CD4-positive, alpha-beta T cell (primary cell): ENCODE results near the gene DRC7. TPM values are rescaled to one million over a fixed set of nuclear protein-coding genes. Genes with fewer than 3 reads are reported as not detected.

ENCODE experiments used
- ATAC-seq: fragments of 200-7000 bp; cut with Tn5 transposase; one replicate; pipeline ENCODE4 v1.10.0; 2022; ENCODE audit warnings: mild to moderate bottlenecking; ENCODE audit not compliant: poor library complexity
- CTCF ChIA-PET: fragments of 350-600 bp; sonication (Branson Sonifier 250); formaldehyde crosslinking; loops from one replicate; lab custom pipeline; 2021; ENCODE audit warnings: antibody characterized with exemption, inconsistent platforms; lab: Charles Lee
- POLR2A ChIA-PET: fragments of 350-600 bp; sonication (Branson Sonifier 250); formaldehyde crosslinking; loops from one replicate; lab custom pipeline; 2021; ENCODE audit warnings: antibody characterized with exemption, inconsistent platforms; lab: Charles Lee
- DNase-seq, 14 experiments: peaks; one replicate each; pipeline ENCODE4 v3.0.0-alpha.2; 2013 to 2020; ENCODE audit warnings: mixed read lengths in 2 of 14
- H3K27ac ChIP-seq, 2 donors: one replicate each; pipeline versions ENCODE4 v1.5.1 to v1.7.0; 2013; ENCODE audit warnings: low read length in 2 of 2, low read depth in 1 of 2, mild to moderate bottlenecking in 1 of 2
- H3K27me3 ChIP-seq, 2 experiments: 1 replicate in 1 of 2; 2 replicates in 1 of 2; pipeline versions ENCODE4 v1.6.1 to v1.7.0; 2013; ENCODE audit warnings: low read length in 2 of 2, control low read depth in 1 of 2, mild to moderate bottlenecking in 1 of 2, moderate library complexity in 1 of 2; ENCODE audit not compliant: insufficient read depth in 2 of 2, control insufficient read depth in 1 of 2
- H3K36me3 ChIP-seq: one replicate; pipeline ENCODE4 v1.6.1; 2013; ENCODE audit warnings: low read length, control low read depth; ENCODE audit not compliant: insufficient read depth
- H3K4me1 ChIP-seq: one replicate; pipeline ENCODE4 v1.6.1; 2013; ENCODE audit warnings: low read length, control low read depth; ENCODE audit not compliant: insufficient read depth
- H3K4me3 ChIP-seq: one replicate; pipeline ENCODE4 v1.5.1; 2013; ENCODE audit warnings: mild to moderate bottlenecking, low read length, moderate library complexity
- H3K9me3 ChIP-seq, 2 experiments: 1 replicate in 1 of 2; 2 replicates in 1 of 2; pipeline versions ENCODE4 v1.6.1 to v1.7.0; 2013; ENCODE audit warnings: low read length in 2 of 2, mild to moderate bottlenecking in 2 of 2, control low read depth in 1 of 2, moderate library complexity in 1 of 2; ENCODE audit not compliant: control insufficient read depth in 1 of 2, insufficient read depth in 1 of 2
- H3K27ac Mint-ChIP-seq: one replicate; pipeline ENCODE4 v1.8.0; 2020; ENCODE audit warnings: mixed read lengths
- H3K27me3 Mint-ChIP-seq: one replicate; pipeline ENCODE4 v1.8.0; 2021; ENCODE audit warnings: mixed read lengths
- H3K36me3 Mint-ChIP-seq: one replicate; pipeline ENCODE4 v1.8.0; 2021; ENCODE audit warnings: low read depth, mixed read lengths
- H3K4me1 Mint-ChIP-seq: one replicate; pipeline ENCODE4 v1.8.0; 2021; ENCODE audit warnings: low read depth, mixed read lengths
- H3K4me3 Mint-ChIP-seq: one replicate; pipeline ENCODE4 v1.8.0; 2020; ENCODE audit warnings: mild to moderate bottlenecking, mixed read lengths
- H3K9me3 Mint-ChIP-seq: one replicate; pipeline ENCODE4 v1.8.0; 2020; ENCODE audit warnings: mixed read lengths
- CTCF ChIP-seq: fragments of 200-600 bp; IDR thresholded peaks from one replicate; pipeline ENCODE4 v1.8.0; 2022; ENCODE audit warnings: antibody characterized with exemption, mild to moderate bottlenecking
- intact Hi-C, 2 experiments: fragments of 100-400 bp; cut with DNase I in 1 of 2; cut with micrococcal nuclease in 1 of 2; formaldehyde crosslinking; loops; one replicate each; pipeline versions ENCODE4 v1.15.1 to v1.9.0; 2023 to 2025; cut with DNase I, micrococcal nuclease
- total RNA-seq, 174 experiments: library from RNA in 2 of 174; stranded (reverse) in 2 of 174; gene quantifications; one replicate each; pipeline ENCODE4 v1.2.3 and lab custom pipeline; 2021 to 2026

DRC7 gene
- total RNA-seq, 2 experiments from 2014 or later = not detected

DNA sequence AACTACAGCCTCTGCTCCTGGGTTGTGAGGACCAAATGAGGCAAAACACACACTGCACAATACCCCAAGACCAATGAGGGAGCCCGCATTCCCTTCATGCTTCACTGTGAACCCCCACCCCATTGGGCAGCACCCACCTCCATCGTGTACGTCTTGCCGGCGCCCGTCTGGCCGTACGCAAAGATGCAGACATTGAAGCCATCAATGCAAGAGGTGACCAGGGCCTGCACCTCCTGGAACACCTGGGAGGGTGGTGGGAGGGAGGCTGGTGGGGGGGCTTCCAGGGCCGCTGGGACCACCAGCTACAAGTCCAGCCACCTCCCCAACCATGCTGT lies 69.4 kb downstream of the DRC7 start:
- Histone ChIP-seq H3K4me3 (no peak overlapping the region), H3K9me3 (no peaks in the 10 kb centered on the region), H3K27ac (no peak overlapping the region), H3K4me1 (no peaks in the 10 kb centered on the region), H3K27me3 (no peaks in the 10 kb centered on the region), H3K36me3 (no peaks in the 10 kb centered on the region)
- no peak for TF ChIP-seq CTCF
- CTCF ChIA-PET = no interaction called here
- POLR2A ChIA-PET = no interaction called here
- H3K27me3 Mint-ChIP-seq = no peaks in the 10 kb centered on the region
- H3K4me1 Mint-ChIP-seq = no peaks in the 10 kb centered on the region
- ATAC-seq (no peak), DNase-seq (no peak)
- H3K36me3 Mint-ChIP-seq = no peaks in the 10 kb centered on the region
- H3K4me3 Mint-ChIP-seq = no peak overlapping the region
- H3K9me3 Mint-ChIP-seq = no peaks in the 10 kb centered on the region
- intact Hi-C loops = no loop called here
- no peak overlapping the region for H3K27ac Mint-ChIP-seq

GRCh38 chr16:57764341-57765159 lies 69.9 kb downstream of the DRC7 start:
- Histone ChIP-seq H3K27me3 (no peaks in the 10 kb centered on the region), H3K36me3 (no peaks in the 10 kb centered on the region), H3K4me1 (no peaks in the 10 kb centered on the region), H3K27ac (no peak overlapping the region), H3K4me3 (no peak overlapping the region), H3K9me3 (no peaks in the 10 kb centered on the region)
- peak in 3 of 14 experiments; percentile 28 to 70 (median 51) for DNase-seq
- ChIA-PET POLR2A (no interaction called here), CTCF (no interaction called here)
- ATAC-seq = peak; percentile 81
- Mint-ChIP-seq H3K36me3 (no peaks in the 10 kb centered on the region), H3K9me3 (no peaks in the 10 kb centered on the region), H3K27ac (no peak overlapping the region), H3K27me3 (no peaks in the 10 kb centered on the region), H3K4me3 (no peak overlapping the region), H3K4me1 (no peaks in the 10 kb centered on the region)
- no peak for TF ChIP-seq CTCF
- intact Hi-C loops = no loop called here

GRCh38 chr16:57765160-57765728 lies 70.6 kb downstream of the DRC7 start:
- DNase-seq (no peak), ATAC-seq (no peak)
- Mint-ChIP-seq H3K4me1 (no peaks in the 10 kb centered on the region), H3K4me3 (no peak overlapping the region), H3K36me3 (no peaks in the 10 kb centered on the region), H3K27me3 (no peaks in the 10 kb centered on the region), H3K27ac (no peak overlapping the region), H3K9me3 (no peaks in the 10 kb centered on the region)
- TF ChIP-seq CTCF = no peak
- Histone ChIP-seq H3K27ac (no peak overlapping the region), H3K9me3 (no peaks in the 10 kb centered on the region), H3K36me3 (no peaks in the 10 kb centered on the region), H3K4me3 (no peak overlapping the region), H3K4me1 (no peaks in the 10 kb centered on the region), H3K27me3 (no peaks in the 10 kb centered on the region)
- intact Hi-C loops = no loop called here
- CTCF ChIA-PET = interaction anchor here (1.2 kb wide), 1 partner anchor 234 kb away, joined by 3 read pairs; no protein-coding TSS in a partner anchor
- POLR2A ChIA-PET = no interaction called here
